Sciatic nerve (tissue), 2 donors: Measurements from ENCODE around the gene GLP2R. TPM values are rescaled to one million over a fixed set of nuclear protein-coding genes. Genes with fewer than 3 reads are reported as not detected.

Source experiments
- ATAC-seq: fragments of 200-7000 bp; cut with Tn5 transposase; one replicate; pipeline ENCODE4 v1.9.1; 2020; ENCODE audit warnings: mild to moderate bottlenecking, moderate library complexity
- DNase-seq: peaks from one replicate; pipeline ENCODE4 v3.0.0-alpha.2; 2020; ENCODE audit warnings: low spot score
- intact Hi-C: fragments of 100-400 bp; cut with DNase I; formaldehyde crosslinking; loops from one replicate; pipeline ENCODE4 v1.14.2; 2022
- total RNA-seq: library from RNA; stranded (reverse); fragmentation: NEBNext Ultra II Directional; extraction: Animal tissue kit (Norgen Biotek cat#: 25700); gene quantifications from one replicate; pipeline ENCODE4 v1.2.1, GENCODE V29; 2021
- donor health status: DM: no; HTN: no; CAD: no.
- donor health status: DM: no; HTN: no; CAD: no.

The GLP2R gene
- total RNA-seq, 1 donor from 2014 or later = 0.18 TPM

DNA sequence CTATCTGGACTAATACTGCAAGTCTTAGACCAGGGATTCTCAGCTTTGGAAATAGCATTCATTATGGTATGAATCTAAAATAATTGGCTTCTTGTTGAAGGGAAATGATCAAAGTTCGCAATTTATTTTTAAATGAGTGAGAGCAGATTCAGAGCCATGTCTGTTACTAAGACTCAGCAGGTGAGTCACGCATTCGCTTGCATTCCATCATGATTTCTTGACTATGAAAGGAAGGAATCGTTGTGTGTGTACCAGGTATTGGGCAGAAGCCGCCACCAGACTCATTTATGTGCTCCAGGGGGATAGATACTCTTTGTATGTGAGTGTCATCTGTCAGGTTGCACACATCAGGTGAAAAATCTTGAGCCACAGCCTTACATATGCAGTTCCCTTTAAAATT lies 14.6 kb upstream of the GLP2R start:
- intact Hi-C loops = no loop called here
- ATAC-seq (no peak), DNase-seq (no peak)

DNA sequence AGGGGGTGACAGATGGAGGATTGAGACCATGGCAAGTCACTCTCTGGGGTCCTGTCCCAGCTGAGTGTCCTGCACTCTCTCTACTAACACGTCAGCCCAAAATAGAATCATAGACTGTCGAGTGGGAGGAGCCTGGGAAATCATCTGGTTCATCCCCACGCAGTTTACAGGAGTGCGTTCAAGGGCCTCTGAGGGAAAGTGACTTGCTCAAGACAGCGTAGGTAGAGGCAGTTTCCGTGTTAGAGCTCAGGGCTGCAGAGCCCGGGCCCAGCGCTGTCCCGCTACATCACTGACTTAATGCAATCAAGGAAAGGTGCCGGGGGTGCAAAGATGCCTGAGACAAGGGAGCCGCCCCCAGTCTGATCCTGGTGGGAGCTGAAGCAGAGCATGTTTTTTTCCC lies 14.2 kb upstream of the GLP2R start:
- intact Hi-C loops = no loop called here
- DNase-seq = no peak
- no peak for ATAC-seq

DNA sequence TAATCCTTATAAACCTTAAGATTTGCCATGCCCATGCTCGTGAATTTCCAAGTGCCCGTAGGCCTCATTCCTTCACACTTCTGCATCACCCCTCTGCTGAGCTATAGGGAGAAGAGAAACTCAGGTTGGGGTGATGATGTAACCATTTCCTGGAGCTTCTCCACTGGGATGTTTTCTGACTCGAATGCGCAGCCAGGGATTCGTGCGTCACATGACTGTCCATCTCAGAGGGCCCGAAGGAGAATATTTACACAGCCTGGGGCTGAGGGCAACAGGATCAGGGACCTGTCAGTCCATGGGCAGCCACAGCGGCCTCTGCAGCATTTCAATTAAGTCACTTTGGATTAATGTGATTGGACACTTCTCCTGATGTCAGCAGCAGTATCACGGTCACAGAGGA lies 12.6 kb upstream of the GLP2R start:
- ATAC-seq = no peak
- no peak for DNase-seq
- intact Hi-C loops = no loop called here

DNA sequence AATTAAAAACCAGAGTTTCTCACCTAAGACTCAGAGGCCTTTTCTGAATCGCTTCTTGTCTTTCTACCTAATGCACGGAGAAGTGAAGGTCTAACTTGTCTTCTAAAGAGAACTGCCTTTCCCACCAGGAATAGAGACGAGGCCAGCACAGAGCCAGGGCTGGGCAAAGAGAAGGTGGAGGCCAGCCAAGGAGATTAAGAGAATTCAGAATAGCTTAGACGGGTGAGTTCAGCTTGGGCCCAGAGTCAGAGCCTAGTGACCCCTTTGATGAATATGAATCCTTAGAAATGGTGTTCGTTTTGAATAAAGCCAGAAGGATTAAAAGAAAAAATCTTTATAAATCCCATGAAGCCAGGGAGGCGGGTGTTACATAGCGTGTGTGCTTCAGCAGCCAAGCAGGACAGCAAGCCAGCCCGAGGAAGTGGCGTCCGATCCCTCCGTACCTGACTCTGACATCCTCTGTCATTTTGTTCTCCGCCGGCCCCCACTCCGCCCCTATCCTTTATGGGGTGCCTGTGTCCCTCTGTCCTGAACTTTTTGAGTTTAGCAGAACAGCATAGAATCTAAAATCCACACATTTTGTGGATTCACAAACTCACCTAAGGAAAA lies 11.3 kb upstream of the GLP2R start:
- ATAC-seq (no peak), DNase-seq (no peak)
- intact Hi-C loops = no loop called here

DNA sequence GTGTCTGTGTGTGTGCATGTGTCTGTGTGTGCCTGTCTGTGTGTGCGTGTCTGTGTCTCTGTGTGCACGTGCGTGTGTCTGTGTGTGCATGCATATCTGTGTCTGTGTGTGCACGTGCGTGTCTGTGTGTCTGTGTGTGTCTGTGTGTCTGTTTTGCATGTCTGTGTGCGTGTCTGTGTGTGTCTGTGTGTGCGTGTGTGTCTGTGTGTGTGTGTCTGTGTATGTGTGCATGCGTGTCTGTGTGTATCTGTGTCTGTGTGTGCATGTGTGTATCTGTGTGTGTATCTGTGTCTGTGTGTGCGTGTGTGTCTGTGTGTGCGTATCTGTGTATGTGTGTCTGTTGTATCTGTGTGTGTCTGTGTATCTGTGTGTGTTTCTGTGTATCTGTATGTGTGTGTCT lies 9.3 kb upstream of the GLP2R start:
- intact Hi-C loops = no loop called here
- no peak for ATAC-seq
- no peak for DNase-seq

DNA sequence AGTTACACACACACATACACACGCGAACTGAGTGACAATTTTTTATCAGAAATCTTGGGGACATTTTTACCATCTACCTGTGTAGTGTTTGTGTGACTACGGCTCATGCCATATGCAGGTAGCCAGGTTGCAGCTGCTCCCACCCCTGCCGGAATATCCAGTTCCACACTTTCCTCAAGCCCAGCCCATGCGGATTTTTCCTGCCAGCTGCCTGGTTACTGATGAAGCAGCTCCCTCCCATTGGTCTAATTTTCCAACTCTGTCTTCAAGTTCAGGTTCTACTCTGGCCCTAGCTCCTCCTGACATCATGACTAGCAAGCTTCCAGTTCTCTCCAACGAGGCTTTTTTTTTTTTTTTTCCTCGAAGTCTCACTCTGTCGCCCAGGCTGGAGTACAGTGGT lies 8.6 kb upstream of the GLP2R start:
- intact Hi-C loops = no loop called here
- no peak for DNase-seq
- ATAC-seq = peak; percentile 22

DNA sequence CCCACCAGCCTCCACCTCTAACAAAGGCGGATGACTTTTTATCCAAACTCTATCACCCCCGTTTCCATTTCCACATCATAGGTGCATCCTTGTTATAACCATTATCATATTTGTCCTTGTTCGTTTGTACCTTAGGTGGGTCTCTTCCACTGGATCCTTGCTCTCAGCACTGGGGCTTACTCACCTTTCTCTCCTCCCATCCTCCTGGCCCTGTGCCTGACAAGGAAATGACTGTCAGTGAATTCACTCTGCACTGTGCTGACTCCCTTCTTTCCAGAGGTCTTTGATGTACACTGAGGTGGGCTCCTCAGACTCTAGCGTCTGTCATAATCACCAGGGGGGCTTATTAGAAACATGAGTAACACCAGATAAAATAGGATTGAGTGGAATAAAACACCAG lies 7.0 kb upstream of the GLP2R start:
- intact Hi-C loops = no loop called here
- no peak for ATAC-seq
- DNase-seq = no peak

DNA sequence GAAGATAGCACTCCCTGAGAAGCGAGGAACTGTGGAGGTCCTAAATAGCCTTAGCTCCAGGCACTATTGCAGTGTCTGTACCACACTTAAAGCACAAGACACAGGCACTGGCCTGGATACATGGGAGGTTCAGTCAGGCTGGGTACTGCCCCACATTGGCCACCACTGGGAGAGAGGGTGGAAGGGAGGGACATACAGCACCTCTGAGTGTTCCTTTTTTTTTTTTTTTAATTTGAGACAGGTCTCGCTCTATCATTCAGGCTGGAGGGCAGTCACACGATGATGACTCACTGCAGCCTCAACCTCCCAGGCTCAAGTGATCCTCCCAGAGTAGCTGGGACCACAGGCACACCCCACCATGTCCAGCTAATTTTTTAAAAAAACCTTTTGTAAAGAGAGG lies 5.3 kb upstream of the GLP2R start:
- no peak for DNase-seq
- intact Hi-C loops = no loop called here
- no peak for ATAC-seq

DNA sequence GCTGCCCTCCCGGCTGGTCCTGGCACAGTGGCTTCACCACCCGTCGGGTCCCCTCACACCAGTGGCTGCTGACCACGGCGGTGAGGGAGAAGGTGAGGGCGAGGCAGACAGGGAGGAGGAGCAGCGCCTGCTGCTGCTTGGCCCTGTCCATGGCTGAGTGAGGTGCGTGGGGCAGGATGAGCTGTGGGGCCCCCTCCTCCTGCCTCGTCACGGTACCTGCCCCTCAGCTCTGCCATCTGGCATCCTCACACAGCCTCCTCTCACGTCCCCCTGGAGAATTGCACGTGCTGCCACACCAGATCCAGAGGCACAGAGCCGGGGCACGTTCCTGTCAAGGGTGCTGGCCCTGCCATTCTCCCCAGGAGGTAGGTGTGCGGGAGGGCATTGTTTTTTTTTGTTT lies 3.8 kb upstream of the GLP2R start, which contains the start of gene GSG1L2:
Gene GSG1L2 (minus strand): TSS at position 159 of the 400 bp plus-strand sequence. CDS start 8 bp downstream, at position 151.
- intact Hi-C loops = no loop called here
- no peak for DNase-seq

DNA sequence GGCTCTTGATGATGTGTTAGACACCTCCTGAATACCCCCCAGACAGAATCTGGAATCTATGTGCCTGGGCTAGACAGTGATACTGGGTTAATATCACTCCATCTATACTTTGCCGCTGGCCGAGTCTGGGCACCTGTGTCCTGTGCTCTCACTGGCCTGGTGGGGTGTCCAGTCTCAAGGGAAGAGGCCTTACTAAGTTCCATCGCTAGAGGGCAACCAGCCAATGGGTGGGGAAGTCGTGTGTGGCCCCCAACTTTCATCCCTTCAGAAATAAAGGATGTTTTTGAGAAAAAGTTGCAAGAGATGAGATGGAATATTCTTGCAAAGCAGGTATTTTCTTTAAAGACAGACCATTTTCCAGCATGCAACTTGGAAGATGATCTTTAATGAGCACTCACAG lies 1.6 kb upstream of the GLP2R start:
- DNase-seq (no peak), ATAC-seq (no peak)
- intact Hi-C loops = no loop called here

More for the DNA sequence above, 3.8 kb upstream of the GLP2R start, which contains the start of gene GSG1L2:
- ATAC-seq = no peak

DNA sequence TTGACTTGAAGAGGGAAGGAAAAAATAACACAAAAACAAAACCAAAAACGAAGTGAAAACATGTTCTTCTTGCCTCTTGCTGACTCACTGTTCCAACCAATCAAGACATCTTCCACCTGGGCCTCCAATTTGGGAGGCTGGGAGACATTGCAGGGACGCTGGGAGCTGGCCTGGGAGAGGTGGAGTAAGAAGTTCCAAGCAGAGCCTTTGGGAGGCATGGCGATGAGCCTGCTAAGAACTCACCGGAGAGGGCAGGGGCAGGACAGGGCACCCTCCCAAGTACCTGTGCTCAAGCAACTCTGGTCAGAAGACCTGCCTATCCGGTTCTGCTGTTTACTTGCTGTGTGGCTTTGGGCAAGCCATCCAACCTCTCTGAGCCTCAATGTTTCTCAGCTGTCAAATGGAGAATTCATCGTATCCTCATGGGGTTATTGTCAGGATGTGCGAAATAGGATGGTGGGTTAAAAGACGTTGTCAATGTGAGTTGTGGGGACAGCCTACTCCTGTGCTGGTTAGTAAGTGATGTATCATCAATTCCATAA lies 856 bp upstream of the GLP2R start:
- ATAC-seq (no peak), DNase-seq (no peak)
- intact Hi-C loops = no loop called here

DNA sequence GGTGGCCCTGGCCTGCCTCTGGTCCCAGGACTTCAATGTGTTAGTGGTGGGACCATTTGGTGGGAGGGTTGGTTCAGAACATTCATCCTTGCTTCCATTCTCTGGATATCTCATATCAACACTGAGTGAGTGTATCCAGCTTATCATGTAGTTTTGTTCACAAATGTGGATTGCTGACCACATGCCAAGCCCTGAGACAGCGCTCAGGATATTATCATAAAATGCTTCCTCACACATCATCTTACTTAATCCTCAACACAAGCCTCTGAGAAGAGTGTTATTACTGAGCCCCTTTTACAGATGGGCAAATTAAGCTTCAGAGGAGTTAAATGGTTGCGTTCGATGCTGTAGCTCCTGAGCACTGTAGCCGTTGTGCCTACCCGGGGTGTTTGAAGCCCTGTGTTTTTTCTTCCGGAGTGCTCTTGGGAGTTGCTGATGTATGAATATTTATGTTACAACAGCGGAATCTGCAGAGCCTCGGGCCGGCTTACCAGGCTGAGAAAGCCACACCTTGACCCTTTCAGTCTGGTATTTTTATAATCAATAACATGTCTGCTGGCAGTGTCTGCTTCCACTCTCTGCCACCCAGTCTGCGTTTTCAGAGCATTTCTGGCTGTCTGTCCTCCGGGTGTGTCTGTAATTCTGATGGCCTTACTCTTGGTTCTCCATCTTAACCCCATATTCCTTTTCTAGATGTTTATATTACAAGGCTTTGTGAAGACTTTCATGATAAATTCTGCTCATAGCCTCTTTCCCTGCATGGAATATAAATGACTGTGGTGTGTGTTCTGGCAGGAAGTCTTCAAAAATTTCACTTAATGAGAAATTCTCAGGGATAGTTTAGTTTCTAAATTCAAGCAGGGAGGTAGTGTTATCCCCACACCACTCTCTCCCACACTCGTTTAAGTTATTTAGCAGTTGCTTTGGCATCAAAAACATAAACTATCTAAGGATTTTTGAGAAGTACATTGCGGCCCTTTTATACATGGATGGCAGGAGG lies 2.9 kb downstream of the GLP2R start:
- ATAC-seq = no peak

DNA sequence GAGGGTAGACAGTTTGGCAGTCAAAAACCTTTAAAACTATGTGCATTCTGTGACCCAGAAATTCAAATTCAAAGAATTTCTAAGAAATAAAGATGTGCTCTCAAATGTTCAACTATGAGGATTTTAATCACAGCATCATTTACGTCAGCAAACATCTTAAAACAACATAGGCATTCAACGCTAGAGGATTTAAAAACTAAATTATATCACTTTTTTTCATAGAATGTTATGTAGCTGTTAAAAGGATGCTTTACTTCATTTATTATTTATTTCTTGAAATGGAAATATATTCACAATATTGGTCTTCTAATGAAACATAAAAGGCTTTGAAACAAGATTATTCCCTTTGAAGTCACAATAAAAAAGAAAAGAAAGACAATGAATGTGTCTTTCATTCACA lies 3.6 kb downstream of the GLP2R start:
- ATAC-seq = no peak
- intact Hi-C loops = no loop called here

More for the DNA sequence above, 2.9 kb downstream of the GLP2R start:
- DNase-seq = no peak
- intact Hi-C loops = no loop called here

DNA sequence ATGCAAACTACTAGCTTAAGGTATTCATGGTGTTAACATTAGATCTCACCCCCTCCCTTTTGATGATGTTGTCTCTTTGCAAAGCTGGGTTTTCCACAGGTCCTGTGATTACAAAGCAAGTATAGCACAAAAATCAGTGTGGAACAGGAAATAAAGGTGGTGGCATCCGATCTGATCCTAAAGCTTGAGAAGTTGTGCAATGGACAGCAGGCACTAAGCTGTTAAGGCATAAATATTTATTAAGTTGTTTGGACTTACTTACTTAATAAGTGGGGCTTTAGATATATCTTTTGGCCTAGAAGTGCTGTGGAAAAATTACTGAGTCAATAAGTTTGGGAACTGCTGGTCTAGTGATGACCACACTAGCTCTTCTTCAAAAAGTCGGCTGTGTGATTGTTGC lies 5.0 kb downstream of the GLP2R start:
- DNase-seq (no peak), ATAC-seq (no peak)
- intact Hi-C loops = no loop called here

More for the DNA sequence above, 3.6 kb downstream of the GLP2R start:
- no peak for DNase-seq

DNA sequence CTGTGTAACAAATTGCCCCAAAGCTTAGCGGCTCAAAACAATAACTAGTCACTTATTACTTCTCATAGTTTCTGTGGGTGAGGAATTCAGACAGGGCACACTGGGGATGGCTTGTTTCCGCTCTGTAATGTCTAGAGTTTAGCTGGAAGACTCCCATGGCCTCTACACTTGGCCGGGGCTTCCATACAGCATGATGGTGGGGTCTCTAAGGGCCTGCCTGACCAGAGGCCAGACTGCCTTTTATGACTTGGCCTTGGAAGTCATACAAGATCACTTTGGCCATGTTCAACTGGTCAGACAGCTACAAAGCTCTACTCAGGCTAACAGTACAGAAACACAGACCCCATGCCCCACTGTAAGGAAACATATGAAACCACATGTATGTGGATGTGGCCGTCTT lies 8.2 kb downstream of the GLP2R start:
- intact Hi-C loops = no loop called here
- no peak for ATAC-seq
- no peak for DNase-seq

DNA sequence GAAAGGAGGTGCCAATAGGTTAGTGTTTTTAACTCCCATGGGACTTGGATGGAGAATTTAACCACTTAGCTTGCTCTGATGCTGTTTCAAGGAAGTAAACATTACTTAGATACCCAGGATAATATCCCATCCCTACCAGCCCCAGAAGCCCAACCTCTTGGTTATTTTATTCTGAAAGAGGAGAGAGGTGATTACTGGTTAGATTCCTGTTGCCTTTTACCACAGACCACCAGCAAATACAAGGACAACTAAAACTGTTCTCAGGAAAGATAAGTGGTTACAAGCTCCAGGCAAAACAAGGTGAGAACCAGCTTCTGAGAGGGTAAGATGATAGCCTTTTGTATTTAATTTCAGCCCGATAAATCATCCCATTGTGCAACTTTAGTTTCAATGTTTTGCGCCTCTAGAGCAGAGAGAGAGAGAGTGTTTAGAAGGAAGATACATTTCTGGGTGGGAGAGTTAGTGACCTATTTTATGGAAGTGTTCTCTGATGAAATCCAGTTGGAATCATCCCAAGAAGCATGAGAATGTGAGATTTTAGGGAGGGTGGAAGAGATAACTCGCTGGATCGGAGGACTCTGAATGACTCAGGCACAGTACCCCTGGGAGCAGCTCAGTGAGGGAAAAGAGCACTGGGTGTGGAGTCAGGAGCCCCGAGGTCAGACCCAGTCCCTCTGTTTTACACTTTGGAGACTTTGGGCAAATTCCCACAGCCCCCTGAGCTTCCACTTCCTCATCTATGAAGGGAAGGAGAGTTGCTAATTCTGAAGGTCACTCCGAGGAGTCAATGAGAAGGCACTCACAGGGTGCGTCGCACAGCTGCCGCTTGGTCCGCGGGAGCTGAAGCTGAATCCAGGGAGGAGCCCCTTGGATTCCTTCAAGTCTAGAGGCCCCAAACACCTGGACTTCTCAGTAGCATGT lies 12.1 kb downstream of the GLP2R start:
- ATAC-seq = peak; percentile 82
- intact Hi-C loops = no loop called here
- peak; percentile 68 for DNase-seq

DNA sequence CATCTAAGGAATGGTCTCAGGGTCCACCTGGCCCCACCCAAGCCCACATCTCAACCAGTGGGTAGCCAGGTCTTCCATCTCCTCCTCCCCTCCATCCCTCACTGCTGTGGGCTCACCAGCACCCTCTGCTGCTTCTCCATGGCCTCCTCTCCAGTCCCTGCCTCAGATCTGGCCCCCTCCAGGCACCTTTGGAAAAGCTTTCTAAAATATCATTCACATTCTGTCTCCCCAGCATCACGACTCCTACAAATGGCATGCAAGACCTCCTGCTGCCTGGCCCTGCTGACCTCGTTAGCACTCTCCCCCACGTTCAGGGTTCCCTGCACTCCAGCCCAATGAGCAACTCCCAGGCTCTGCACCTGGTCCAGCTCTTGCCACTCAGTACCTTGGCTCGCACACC lies 13.7 kb downstream of the GLP2R start:
- intact Hi-C loops = no loop called here
- ATAC-seq = no peak
- DNase-seq = no peak

DNA sequence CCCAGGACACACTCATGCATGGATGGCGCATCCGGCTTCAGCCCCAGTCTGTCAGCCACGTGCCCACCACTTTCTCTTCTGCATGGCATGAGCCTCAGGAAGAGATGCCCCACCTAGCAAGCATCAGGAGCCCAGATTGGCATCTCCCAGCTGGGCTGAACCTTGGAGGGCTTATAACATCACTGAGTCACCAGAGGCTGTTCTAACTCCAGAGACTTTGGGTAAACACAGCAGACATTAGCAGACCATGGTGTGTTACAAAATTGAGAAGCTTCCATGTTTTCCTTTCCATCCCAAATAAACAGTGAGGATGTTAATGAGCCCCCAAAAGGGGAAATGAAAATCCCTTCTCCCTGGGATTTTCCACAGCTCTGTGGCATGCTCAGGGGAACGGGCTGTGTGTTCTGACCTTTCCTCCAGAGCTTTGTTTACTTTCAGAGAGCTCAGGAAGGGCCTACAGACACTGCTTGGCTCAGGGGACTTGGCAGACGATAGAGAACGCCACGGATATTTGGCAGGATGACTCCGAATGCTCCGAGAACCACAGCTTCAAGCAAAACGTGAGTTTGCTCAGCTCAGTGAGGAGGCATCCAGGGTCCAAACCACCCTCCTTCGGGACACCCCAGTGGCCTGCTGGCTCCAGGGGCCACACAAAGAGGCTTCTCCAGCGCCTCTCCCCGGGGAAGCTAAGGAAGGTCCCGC lies 16.5 kb downstream of the GLP2R start:
- intact Hi-C loops = no loop called here
- DNase-seq = peak; percentile 63
- peak; percentile 85 for ATAC-seq
